Testis (tissue), 3 donors: Measurements from ENCODE around the gene MYCN. TPM values are rescaled to one million over a fixed set of nuclear protein-coding genes. Genes with fewer than 3 reads are reported as not detected.

Source experiments
- DNase-seq: peaks from one replicate; pipeline ENCODE4 v3.0.0-alpha.2; 2019
- H3K27ac ChIP-seq, 2 donors: fragments of 200-600 bp; sonication (generic); one replicate each; pipeline ENCODE4 v1.5.1; 2019
- H3K27me3 ChIP-seq: fragments of 200-600 bp; sonication (generic); one replicate; pipeline ENCODE4 v1.5.1; 2019
- H3K36me3 ChIP-seq: fragments of 200-600 bp; sonication (generic); one replicate; pipeline ENCODE4 v1.5.1; 2017; ENCODE audit warnings: low read depth; ENCODE audit errors: missing control alignments
- H3K4me1 ChIP-seq: fragments of 200-600 bp; sonication (generic); one replicate; pipeline ENCODE4 v1.5.1; 2019
- H3K4me3 ChIP-seq, 2 donors: fragments of 200-600 bp; sonication (generic); one replicate each; pipeline ENCODE4 v1.5.1; 2017 to 2019
- H3K9me3 ChIP-seq: fragments of 200-600 bp; sonication (generic); one replicate; pipeline ENCODE4 v1.5.1; 2017
- CTCF ChIP-seq, 3 experiments: fragments of 450-650 bp in 2 of 3; fragments of 200-600 bp in 1 of 3; sonication (generic) in 1 of 3; IDR thresholded peaks; one replicate each; pipeline ENCODE4 v1.5.1; 2016 to 2019; ENCODE audit warnings: antibody characterized with exemption in 3 of 3, mild to moderate bottlenecking in 2 of 3, moderate library complexity in 1 of 3
- POLR2A ChIP-seq: fragments of 450-650 bp; IDR thresholded peaks from one replicate; pipeline ENCODE4 v1.6.1; 2017; ENCODE audit warnings: antibody characterized with exemption, mild to moderate bottlenecking, moderate library complexity
- WGBS, 2 donors: methylation state at CpG; one replicate each; pipeline ENCODE4 v1.1.5; 2018; 5-methylcytosine and 5-hydroxymethylcytosine counted together
- intact Hi-C: fragments of 100-400 bp; cut with DNase I; formaldehyde crosslinking; loops from one replicate; pipeline ENCODE4 v1.15.1; 2023; ENCODE audit warnings: low total_unique reads
- polyA plus RNA-seq: library from polyadenylated mRNA; stranded (reverse); fragments of 350-450 nt; fragmentation: Illumina TruSeq; extraction: RNeasy Lipid Tissue Mini Kit (QIAGEN cat#74804); gene quantifications from one replicate; pipeline ENCODE4 v1.2.3, GENCODE V29; 2014; ENCODE audit warnings: low read depth, low replicate concordance; ENCODE audit not compliant: insufficient read depth
- total RNA-seq, 2 donors: library from RNA; depleted of rRNA; stranded (reverse); fragments of >200 nt; gene quantifications; one replicate each; pipeline ENCODE4 v1.2.3, GENCODE V29; 2016

The MYCN gene
- total and polyA plus RNA-seq, 3 donors from 2014 or later: 6.9 to 8.1 (median 6.9) TPM

GRCh38 chr2:15933184-15933845 lies 7.0 kb upstream of the MYCN start:
- intact Hi-C loops: loop anchor here (10.0 kb wide), 1 partner anchor 671 kb away; no protein-coding TSS in a partner anchor
- no peak for DNase-seq
- H3K9me3 ChIP-seq: no peaks in the 10 kb centered on the region
- H3K4me1 ChIP-seq: no peaks in the 10 kb centered on the region
- no peaks in the 10 kb centered on the region for H3K27me3 ChIP-seq
- H3K4me3 ChIP-seq: no peak overlapping the region
- TF ChIP-seq POLR2A (no peak), CTCF (IDR thresholded peaks at IDR 0.05) (no peak)
- WGBS, 2 donors: 90 to 93% methylated on average over 11 of the region's 11 CpGs
- H3K36me3 ChIP-seq: no peaks in the 10 kb centered on the region
- H3K27ac ChIP-seq: no peak overlapping the region

GRCh38 chr2:15934291-15934945 lies 5.9 kb upstream of the MYCN start:
- Histone ChIP-seq H3K4me3 (no peak overlapping the region), H3K4me1 (peaks cover 2% of the 10 kb centered on the region), H3K27me3 (no peaks in the 10 kb centered on the region), H3K27ac (no peak overlapping the region), H3K36me3 (no peaks in the 10 kb centered on the region), H3K9me3 (no peaks in the 10 kb centered on the region)
- TF ChIP-seq CTCF (IDR thresholded peaks at IDR 0.05) (no peak), POLR2A (no peak)
- intact Hi-C loops: loop anchor here (10.0 kb wide), 1 partner anchor 670 kb away; no protein-coding TSS in a partner anchor
- no peak for DNase-seq
- 88 to 91% methylated on average over 4 of the region's 4 CpGs for WGBS, 2 donors

- 96 to 97% methylated on average over 6 of the region's 6 CpGs for WGBS, 2 donors
- H3K27me3 ChIP-seq: no peaks in the 10 kb centered on the region
Observed at GRCh38 chr2:15935189-15935588, 5.2 kb upstream of the MYCN start.

GRCh38 chr2:15935675-15936074 lies 4.7 kb upstream of the MYCN start:
- TF ChIP-seq CTCF (IDR thresholded peaks at IDR 0.05): no peak
- TF ChIP-seq POLR2A: no peak
- intact Hi-C loops: loop anchor here (10.0 kb wide), 1 partner anchor 669 kb away; no protein-coding TSS in a partner anchor
- peaks cover 12% of the 10 kb centered on the region for H3K4me1 ChIP-seq
- H3K27ac ChIP-seq: no peak overlapping the region
- no peak for DNase-seq
- no peaks in the 10 kb centered on the region for H3K27me3 ChIP-seq
- H3K36me3 ChIP-seq: no peaks in the 10 kb centered on the region
- 87 to 93% methylated on average over 4 of the region's 4 CpGs for WGBS, 2 donors
- no peaks in the 10 kb centered on the region for H3K9me3 ChIP-seq
- H3K4me3 ChIP-seq: no peak overlapping the region

More at GRCh38 chr2:15935189-15935588, 5.2 kb upstream of the MYCN start:
- peaks cover 7% of the 10 kb centered on the region for H3K4me1 ChIP-seq
- TF ChIP-seq CTCF (IDR thresholded peaks at IDR 0.05) (no peak), POLR2A (no peak)
- no peaks in the 10 kb centered on the region for H3K36me3 ChIP-seq
- intact Hi-C loops: loop anchor here (10.0 kb wide), 1 partner anchor 670 kb away; no protein-coding TSS in a partner anchor
- DNase-seq: no peak
- no peaks in the 10 kb centered on the region for H3K9me3 ChIP-seq
- no peak overlapping the region for H3K27ac ChIP-seq
- H3K4me3 ChIP-seq: no peak overlapping the region
